Common myeloid progenitor, CD34-positive (primary cell): ENCODE data around the gene SLAMF6.

Experiments used
- CTCF ChIA-PET: fragments of 350-600 bp; sonication (Branson Sonifier 250); formaldehyde crosslinking; loops from one replicate; lab custom pipeline; 2021; ENCODE audit warnings: antibody characterized with exemption; lab: Charles Lee
- POLR2A ChIA-PET: fragments of 350-600 bp; sonication (Branson Sonifier 250); formaldehyde crosslinking; loops from one replicate; lab custom pipeline; 2021; ENCODE audit warnings: antibody characterized with exemption; lab: Charles Lee
- DNase-seq, 3 donors: peaks; one replicate each; pipeline versions ENCODE4 v3.0.0 to v3.0.0-alpha.2; 2013
- H3K27ac ChIP-seq, 2 experiments: 1 replicate in 1 of 2; 2 replicates in 1 of 2; pipeline ENCODE4 v1.7.0; 2013; ENCODE audit warnings: inconsistent platforms in 2 of 2, low read length in 2 of 2, mild to moderate bottlenecking in 2 of 2, low read depth in 1 of 2, moderate library complexity in 1 of 2; ENCODE audit not compliant: severe bottlenecking in 2 of 2, insufficient read depth in 1 of 2, poor library complexity in 1 of 2
- H3K27me3 ChIP-seq, 5 experiments: replicated peaks in 2 of 5; 1 replicate in 3 of 5; 2 replicates in 2 of 5; pipeline versions ENCODE4 v1.6.1 to v1.7.0; 2013; ENCODE audit warnings: low read length in 4 of 5, mild to moderate bottlenecking in 2 of 5, moderate library complexity in 2 of 5, inconsistent platforms in 1 of 5; ENCODE audit not compliant: insufficient read depth in 5 of 5, control insufficient read depth in 4 of 5
- H3K36me3 ChIP-seq, 4 experiments: 1 replicate in 2 of 4; 2 replicates in 2 of 4; pipeline versions ENCODE4 v1.6.1 to v1.7.0; 2013; ENCODE audit warnings: low read length in 3 of 4, control low read depth in 1 of 4, mild to moderate bottlenecking in 1 of 4; ENCODE audit not compliant: control insufficient read depth in 4 of 4, insufficient read depth in 4 of 4
- H3K4me1 ChIP-seq, 4 experiments: 1 replicate in 3 of 4; 2 replicates in 1 of 4; pipeline versions ENCODE4 v1.6.1 to v1.7.1; 2013; ENCODE audit warnings: low read length in 3 of 4, mild to moderate bottlenecking in 3 of 4, control low read depth in 1 of 4, inconsistent platforms in 1 of 4, moderate library complexity in 1 of 4; ENCODE audit not compliant: control insufficient read depth in 4 of 4, insufficient read depth in 4 of 4; ENCODE audit errors: control extremely low read depth in 1 of 4
- H3K4me3 ChIP-seq, 7 experiments: 1 replicate in 4 of 7; 2 replicates in 3 of 7; pipeline versions ENCODE4 v1.5.1 to v1.7.0; 2013; ENCODE audit warnings: mild to moderate bottlenecking in 7 of 7, low read length in 6 of 7, moderate library complexity in 6 of 7, inconsistent platforms in 2 of 7, low read depth in 2 of 7, control low read depth in 1 of 7; ENCODE audit not compliant: insufficient read depth in 4 of 7, control insufficient read depth in 1 of 7; ENCODE audit errors: extremely low read depth in 1 of 7
- H3K9me3 ChIP-seq, 5 experiments: 1 replicate in 4 of 5; 2 replicates in 1 of 5; pipeline versions ENCODE4 v1.6.1 to v1.7.1; 2013; ENCODE audit warnings: low read length in 4 of 5, mild to moderate bottlenecking in 2 of 5, inconsistent platforms in 1 of 5, low read depth in 1 of 5, moderate library complexity in 1 of 5; ENCODE audit not compliant: control insufficient read depth in 4 of 5, insufficient read depth in 2 of 5; ENCODE audit errors: control extremely low read depth in 1 of 5
- WGBS: methylation state at CpG from one replicate; pipeline ENCODE4 v1.1.5; 2013; ENCODE audit not compliant: insufficient coverage; 5-methylcytosine and 5-hydroxymethylcytosine counted together

The SLAMF6 gene

GRCh38 chr1:160460683-160461287 lies 62.3 kb downstream of the SLAMF6 start:
- POLR2A ChIA-PET: no interaction called here
- Histone ChIP-seq H3K4me3 (peak overlapping the region in 1 of 7 experiments; percentile 3), H3K9me3 (no peaks in the 10 kb centered on the region), H3K4me1 (peaks cover 0 to 11% (median 6%) of the 10 kb centered on the region in 4 experiments), H3K27ac (no peak overlapping the region), H3K36me3 (no peaks in the 10 kb centered on the region), H3K27me3 (no peaks in the 10 kb centered on the region)
- WGBS: 60% methylated on average over 4 of the region's 4 CpGs
- DNase-seq: peak in 1 of 3 donors; percentile 15
- CTCF ChIA-PET: no interaction called here

GRCh38 chr1:160460214-160460642 lies 62.8 kb downstream of the SLAMF6 start:
- H3K36me3 ChIP-seq: no peaks in the 10 kb centered on the region
- peaks cover 0 to 11% (median 6%) of the 10 kb centered on the region in 4 experiments for H3K4me1 ChIP-seq
- WGBS: 72% methylated on average over 5 of the region's 5 CpGs
- H3K9me3 ChIP-seq: no peaks in the 10 kb centered on the region
- no peak overlapping the region for H3K27ac ChIP-seq
- DNase-seq: no peak
- H3K4me3 ChIP-seq: peak overlapping the region in 1 of 7 experiments; percentile 3
- POLR2A ChIA-PET: no interaction called here
- CTCF ChIA-PET: no interaction called here
- H3K27me3 ChIP-seq: no peaks in the 10 kb centered on the region

- ChIA-PET POLR2A (no interaction called here), CTCF (interaction anchor here (1.2 kb wide), 1 partner anchor 31 kb away, joined by 3 read pairs; no protein-coding TSS in a partner anchor)
- WGBS: 100% methylated on average over 1 of the region's 2 CpGs
- H3K4me3 ChIP-seq: no peak overlapping the region
- no peak overlapping the region for H3K27ac ChIP-seq
- no peaks in the 10 kb centered on the region for H3K9me3 ChIP-seq
- H3K27me3 ChIP-seq: no peaks in the 10 kb centered on the region
- no peak for DNase-seq
- peaks cover 0 to 12% (median 6%) of the 10 kb centered on the region in 4 experiments for H3K4me1 ChIP-seq
- H3K36me3 ChIP-seq: no peaks in the 10 kb centered on the region
Observed at GRCh38 chr1:160459687-160460086, 63.4 kb downstream of the SLAMF6 start.

- H3K4me1 ChIP-seq: peaks cover 0 to 12% (median 6%) of the 10 kb centered on the region in 4 experiments
- POLR2A ChIA-PET: no interaction called here
- CTCF ChIA-PET: interaction anchor here (1.2 kb wide), 1 partner anchor 31 kb away, joined by 3 read pairs; no protein-coding TSS in a partner anchor
- 100% methylated on average over 1 of the region's 2 CpGs for WGBS
- DNase-seq: no peak
- no peak overlapping the region for H3K4me3 ChIP-seq
- H3K9me3 ChIP-seq: no peaks in the 10 kb centered on the region
- H3K36me3 ChIP-seq: no peaks in the 10 kb centered on the region
- no peak overlapping the region for H3K27ac ChIP-seq
- no peaks in the 10 kb centered on the region for H3K27me3 ChIP-seq
Observed at GRCh38 chr1:160459056-160459455, 64.0 kb downstream of the SLAMF6 start.

- Histone ChIP-seq H3K36me3 (no peaks in the 10 kb centered on the region), H3K4me1 (peaks cover 0 to 1% (median 0%) of the 10 kb centered on the region in 4 experiments), H3K4me3 (no peak overlapping the region), H3K27me3 (no peaks in the 10 kb centered on the region), H3K27ac (no peak overlapping the region), H3K9me3 (no peaks in the 10 kb centered on the region)
- CTCF ChIA-PET: interaction anchor here (1.2 kb wide), 1 partner anchor 15 kb away, joined by 3 read pairs; no protein-coding TSS in a partner anchor
- POLR2A ChIA-PET: no interaction called here
- DNase-seq: no peak
- WGBS: no CpG with 5 or more reads among the region's 1 CpG
Observed at GRCh38 chr1:160455153-160455517, 67.9 kb downstream of the SLAMF6 start.

- POLR2A ChIA-PET: no interaction called here
- Histone ChIP-seq H3K4me1 (peaks cover 0 to 1% (median 0%) of the 10 kb centered on the region in 4 experiments), H3K36me3 (no peaks in the 10 kb centered on the region), H3K4me3 (no peak overlapping the region), H3K27ac (no peak overlapping the region), H3K9me3 (no peaks in the 10 kb centered on the region), H3K27me3 (no peaks in the 10 kb centered on the region)
- DNase-seq: no peak
- CTCF ChIA-PET: interaction anchor here (1.2 kb wide), 1 partner anchor 15 kb away, joined by 3 read pairs; no protein-coding TSS in a partner anchor
- 100% methylated on average over 4 of the region's 6 CpGs for WGBS
Observed at GRCh38 chr1:160454371-160455152, 68.5 kb downstream of the SLAMF6 start.

GRCh38 chr1:160453443-160453842 lies 69.6 kb downstream of the SLAMF6 start:
- Histone ChIP-seq H3K27me3 (no peaks in the 10 kb centered on the region), H3K9me3 (no peaks in the 10 kb centered on the region), H3K36me3 (no peaks in the 10 kb centered on the region), H3K27ac (no peak overlapping the region), H3K4me1 (peaks cover 0 to 1% (median 0%) of the 10 kb centered on the region in 4 experiments), H3K4me3 (no peak overlapping the region)
- no peak for DNase-seq
- CTCF ChIA-PET: no interaction called here
- WGBS: 96% methylated on average over 7 of the region's 7 CpGs
- POLR2A ChIA-PET: no interaction called here
